GM18526 (cell line): ENCODE measurements around the gene NUDT14.

ENCODE experiments used
- POLR2A ChIP-seq: IDR thresholded peaks from 3 replicates; pipeline ENCODE4 v1.6.1; 2011; ENCODE audit not compliant: insufficient read length; ENCODE audit errors: extremely low read depth

Gene NUDT14

GRCh38 chr14:105138551-105139111, 42.5 kb downstream of the NUDT14 start:
- TF ChIP-seq POLR2A, result no peak

GRCh38 chr14:105138021-105138541, 43.0 kb downstream of the NUDT14 start:
- TF ChIP-seq POLR2A, result no peak

DNA sequence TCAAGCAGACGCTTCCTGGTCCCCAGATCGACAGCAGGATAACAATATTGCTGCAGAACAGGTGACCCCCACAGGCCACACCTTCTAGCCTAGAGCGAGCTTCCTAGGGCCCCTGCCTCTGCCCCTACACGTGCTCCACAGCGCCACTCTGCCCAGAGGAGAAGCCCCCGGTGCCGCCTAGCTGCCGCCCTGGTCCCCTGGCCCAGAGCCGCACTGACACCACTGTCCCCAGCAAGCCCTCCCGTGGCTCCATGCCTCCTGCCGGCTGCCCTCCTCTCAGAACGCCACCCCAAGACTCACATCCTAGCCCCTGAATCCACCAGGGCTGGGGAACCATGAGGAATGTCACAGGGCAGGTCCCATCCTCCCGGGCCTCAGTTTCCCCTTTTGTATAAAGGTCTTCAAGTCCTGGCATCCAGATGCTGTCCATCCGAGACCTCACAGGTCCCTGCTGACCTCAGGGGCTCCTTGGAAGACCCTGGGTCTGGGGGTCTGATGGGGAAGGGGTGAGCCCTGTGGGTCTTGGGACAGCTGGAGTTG, 43.6 kb downstream of the NUDT14 start:
- TF ChIP-seq POLR2A, result no peak

DNA sequence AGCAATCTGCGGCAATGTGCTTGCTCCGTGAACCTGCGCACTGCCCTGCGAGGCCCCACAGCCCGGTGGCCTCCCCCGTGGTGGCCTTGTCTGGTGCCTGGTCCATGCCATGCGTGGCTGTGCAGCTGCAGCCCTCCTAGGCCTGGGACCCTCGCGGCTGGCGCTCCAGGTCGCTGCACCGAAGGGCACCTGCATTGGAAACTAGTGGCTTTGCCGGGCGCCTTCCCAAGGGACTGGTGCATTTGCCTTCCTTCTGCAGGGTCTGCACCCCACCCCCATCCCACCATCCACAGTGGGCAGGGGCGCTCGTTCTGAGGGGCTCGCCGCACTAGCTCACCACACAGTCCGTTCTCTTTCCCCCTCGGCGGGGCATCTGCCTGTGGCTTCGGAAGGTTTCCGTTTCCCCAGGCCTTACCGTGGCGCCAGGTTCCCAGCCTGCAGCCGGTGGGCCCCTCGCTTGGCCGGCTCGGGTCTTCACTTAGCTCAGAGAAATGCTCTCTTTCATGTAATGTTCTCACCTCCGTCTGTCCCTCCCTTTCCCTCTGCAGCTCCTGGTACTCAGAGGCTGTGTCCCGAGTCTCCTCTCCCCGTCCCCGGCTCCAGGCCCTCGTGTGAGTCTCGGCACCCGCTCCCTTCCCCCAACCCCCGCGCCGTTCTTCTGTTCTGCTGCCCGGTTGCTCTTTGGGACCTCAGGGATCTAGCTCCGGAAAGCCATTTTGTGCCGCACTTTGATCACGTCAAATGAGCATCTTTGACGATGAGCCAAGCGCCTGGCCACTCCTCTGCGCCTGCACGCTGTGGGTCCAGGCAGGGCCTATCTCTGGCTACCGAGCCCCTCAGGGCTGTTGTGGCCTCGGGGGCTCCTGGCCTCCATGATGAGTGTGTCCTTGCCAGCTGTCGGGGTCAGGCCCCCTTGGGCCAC, 44.5 kb downstream of the NUDT14 start:
- TF ChIP-seq POLR2A, result no peak

DNA sequence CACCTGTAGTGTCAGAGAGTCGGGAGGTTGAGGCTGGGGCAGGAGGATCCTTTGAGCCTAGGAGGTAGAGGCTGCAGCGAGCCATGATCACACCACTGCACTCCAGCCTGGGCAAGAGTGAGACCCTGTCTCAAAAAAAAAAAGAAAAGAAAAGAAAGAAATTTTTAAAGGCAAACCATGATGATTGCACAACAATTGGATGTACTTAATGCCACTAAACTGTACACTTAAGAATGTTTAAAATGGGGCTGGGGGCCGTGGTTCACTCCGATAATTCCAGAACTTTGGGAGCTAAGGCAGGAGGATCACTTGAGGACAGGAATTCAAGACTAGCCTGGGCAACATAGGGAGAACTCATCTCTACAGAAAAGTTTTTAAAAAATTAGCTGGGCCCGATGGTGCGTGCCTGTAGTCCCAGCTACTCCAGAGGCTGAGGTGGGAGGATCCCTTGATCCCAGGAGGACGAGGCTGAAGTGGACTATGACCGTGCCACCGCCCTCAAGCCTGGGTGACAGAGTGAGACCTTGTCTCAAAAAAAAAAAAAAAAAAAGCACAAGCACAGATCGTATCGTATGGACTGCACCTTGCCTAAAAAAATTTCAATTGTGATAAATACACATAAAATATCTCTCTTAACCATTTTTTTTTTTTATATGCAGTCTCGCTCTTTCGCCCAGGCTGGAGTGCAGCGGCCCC, 45.3 kb downstream of the NUDT14 start:
- TF ChIP-seq POLR2A, result no peak

DNA sequence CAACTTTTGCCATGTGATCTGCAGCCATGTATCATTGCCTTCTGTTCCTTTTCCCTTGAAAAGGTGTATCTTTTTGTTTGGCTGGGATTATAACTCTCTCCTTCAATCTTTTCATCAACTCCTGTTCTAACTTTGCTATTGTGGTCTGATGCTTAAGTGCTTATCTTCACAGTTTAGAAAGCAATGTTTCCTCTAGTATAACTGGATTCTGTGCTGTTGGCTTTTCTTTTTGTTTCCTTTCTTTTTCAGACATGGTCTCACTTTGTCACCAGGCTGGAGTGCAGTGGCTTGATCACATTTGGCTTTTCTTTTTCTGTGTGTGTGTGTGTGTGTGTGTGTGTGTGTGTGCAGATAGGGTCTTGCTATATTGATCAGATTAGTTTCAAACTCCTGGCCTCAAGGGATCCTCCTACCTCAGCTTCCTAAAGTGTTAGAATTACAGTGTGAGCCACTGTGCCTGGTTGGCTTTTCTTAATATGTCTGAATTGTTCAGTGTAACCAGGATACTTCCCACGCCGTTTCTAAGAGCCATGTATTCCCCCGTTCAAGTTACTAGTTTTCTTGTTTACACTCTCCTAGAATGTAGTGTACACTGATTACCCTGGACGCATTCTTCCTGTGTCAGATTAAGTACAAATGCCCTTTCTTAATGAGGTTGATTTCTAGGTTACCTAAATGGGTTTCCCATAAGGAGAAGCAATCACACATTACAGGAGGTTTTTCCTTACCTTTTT, 48.0 kb downstream of the NUDT14 start:
- TF ChIP-seq POLR2A, result no peak

DNA sequence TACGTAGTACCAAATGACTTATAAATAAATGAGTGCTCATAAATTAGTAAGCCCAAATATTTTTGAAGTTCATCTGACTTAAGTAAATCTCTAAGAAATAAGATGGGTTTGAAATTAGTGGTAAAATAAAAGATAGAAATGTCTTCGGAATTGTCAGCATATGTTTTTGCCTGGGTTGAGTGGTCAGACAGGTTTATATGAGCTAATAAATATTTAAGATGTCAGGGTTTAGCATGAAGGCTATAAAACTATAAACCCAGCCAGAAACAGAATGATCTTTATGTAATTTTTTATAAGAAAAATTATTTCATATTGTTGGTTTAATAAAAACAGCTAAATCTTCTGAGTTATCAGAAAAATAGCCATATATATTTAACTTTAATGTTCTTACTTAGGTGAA, 49.9 kb downstream of the NUDT14 start:
- no peak for TF ChIP-seq POLR2A

- no peak for TF ChIP-seq POLR2A
Measured at GRCh38 chr14:105128059-105128458, 53.1 kb downstream of the NUDT14 start.

DNA sequence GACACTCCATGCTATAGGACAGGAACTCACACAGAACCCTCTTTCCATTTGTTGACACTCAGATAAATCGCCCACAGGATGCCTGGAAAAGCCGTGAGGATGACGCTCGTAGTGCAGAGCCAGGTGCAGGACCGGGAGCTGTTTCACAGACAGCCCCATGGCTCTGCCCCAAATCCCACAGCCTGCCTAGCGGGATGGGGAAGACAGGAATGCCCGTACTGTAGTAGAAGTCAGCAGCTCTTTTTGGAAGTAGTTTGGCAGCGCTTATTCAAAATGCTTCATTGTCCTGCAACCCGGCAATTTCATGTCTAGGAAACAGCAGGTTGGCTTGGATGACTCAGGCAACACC, 54.2 kb downstream of the NUDT14 start:
- TF ChIP-seq POLR2A, result no peak

DNA sequence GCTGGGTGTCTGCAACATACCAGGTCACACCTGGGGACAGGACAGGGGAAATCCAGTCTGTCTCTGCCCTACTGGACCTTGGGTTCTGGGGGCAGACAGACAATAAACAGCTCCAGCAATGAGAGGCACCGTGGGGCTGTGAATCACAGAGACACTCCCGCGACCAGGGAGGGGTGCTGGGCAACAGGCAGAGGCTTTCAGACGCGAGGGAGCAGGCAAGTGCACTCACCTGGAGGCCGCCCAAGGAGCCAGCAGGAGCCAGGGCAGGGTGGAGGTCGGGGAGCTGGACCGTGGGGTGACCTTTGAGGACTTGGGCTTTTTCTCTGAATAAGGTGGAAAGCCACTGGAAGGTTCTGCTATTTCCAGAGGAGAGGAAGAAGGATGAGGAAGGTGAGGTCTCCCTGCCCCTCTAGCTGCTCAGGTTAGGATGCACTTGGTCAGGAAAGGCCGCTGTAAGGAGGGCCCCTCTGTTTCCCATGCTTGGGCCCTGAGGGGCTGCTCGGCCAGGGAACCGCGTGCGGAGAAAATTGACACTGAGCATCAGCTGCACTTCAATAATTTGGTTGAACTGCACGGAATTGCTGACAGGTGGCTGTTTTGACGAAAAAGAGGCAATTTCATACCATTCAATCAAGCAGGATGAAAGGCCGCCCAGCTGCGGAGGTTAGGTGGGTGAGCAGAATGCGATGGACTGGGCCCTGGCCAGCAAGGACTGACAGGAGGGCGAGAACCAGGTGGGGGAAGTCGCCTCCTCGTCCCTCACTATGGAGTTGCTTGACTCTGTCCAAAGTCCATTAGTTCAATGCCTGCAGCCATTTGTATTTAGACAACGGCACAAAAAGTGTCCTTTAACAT, 54.8 kb downstream of the NUDT14 start:
- no peak for TF ChIP-seq POLR2A

GRCh38 chr14:105124823-105125222, 56.3 kb downstream of the NUDT14 start:
- TF ChIP-seq POLR2A, result no peak

- TF ChIP-seq POLR2A, result no peak
Measured at GRCh38 chr14:105123981-105124765, 56.9 kb downstream of the NUDT14 start.

DNA sequence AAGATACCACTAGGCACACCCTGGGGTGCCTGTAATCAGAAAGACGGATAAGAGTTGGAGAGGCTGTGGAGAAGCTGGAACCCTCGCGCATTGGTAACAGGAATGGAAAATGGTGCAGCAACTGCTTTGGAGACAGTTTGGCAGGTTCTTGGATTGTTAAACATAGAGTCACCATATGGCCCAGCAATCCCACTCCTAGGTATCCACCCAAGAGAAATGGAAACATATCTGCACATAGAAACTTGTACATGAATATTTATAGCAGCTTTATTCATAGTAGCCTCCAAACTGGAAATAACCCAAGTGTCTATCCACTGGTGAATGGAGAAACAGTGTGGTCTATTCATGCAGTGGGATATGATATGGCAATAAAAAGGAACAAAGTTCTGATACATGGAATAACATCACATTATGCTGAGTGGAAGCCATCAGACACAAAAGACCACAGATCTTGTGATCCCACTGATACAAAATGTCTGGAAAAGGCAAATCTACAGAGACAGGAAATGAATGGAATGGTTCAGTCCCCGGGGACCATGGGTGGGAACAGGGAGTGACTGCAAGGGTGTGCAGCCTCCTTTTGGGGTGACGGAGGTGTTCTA, 57.9 kb downstream of the NUDT14 start:
- TF ChIP-seq POLR2A, result no peak
